T1000 (cell line): ENCODE data around the gene FLT1.

Experiments
- DNase-seq: peaks from one replicate; lab custom pipeline; 2025; ENCODE audit warnings: mixed read lengths; lab: John Stamatoyannopoulos, UW

FLT1 gene

GRCh38 chr13:28344163-28344562, 150.8 kb downstream of the FLT1 start:
- DNase-seq = no peak

GRCh38 chr13:28342251-28342650, 152.7 kb downstream of the FLT1 start:
- no peak for DNase-seq

DNA sequence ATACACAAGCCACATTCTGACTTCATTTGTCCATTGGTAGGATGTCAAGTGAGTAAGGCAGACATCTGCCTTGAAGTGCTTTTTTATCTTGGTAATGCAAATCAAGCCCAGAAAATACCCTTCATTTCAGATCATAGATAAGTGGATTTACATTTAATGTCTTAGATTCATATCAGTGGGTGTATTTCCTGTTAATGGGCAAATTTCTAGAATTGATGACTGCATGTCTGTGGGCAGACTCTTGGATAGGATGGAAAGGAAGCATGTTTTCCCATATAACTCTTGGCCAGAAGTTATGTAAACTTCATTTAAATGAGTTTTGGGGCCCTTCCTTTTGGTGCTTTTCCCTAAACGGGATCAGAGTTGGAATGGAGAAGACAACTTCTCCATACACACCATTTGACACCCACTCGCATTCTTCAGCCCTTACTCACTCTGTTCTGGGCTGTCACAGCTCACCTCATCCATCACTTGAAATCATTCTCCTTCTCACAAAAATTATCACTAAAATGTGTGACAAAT, 154.6 kb downstream of the FLT1 start:
- no peak for DNase-seq

GRCh38 chr13:28339419-28339818, 155.5 kb downstream of the FLT1 start:
- no peak for DNase-seq

DNA sequence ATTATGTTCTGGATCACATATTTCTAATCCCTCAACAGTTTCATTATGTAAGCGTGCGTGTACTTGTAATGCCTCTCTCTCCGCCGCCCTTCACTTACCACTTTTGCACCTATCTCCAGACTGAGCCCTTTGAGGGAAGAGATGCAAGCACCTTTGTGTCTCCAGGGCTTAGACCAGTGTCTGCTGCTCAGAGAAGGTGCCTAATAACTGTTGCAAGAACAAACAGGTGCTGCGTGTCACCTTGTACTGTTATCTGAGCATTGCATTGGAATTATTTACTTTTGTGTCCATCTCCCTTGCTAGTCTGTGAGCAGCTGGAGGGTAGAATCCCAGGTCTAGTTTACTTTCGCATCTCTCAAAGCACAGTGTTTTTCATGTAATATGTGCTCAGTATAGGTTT, 156.2 kb downstream of the FLT1 start:
- no peak for DNase-seq

DNA sequence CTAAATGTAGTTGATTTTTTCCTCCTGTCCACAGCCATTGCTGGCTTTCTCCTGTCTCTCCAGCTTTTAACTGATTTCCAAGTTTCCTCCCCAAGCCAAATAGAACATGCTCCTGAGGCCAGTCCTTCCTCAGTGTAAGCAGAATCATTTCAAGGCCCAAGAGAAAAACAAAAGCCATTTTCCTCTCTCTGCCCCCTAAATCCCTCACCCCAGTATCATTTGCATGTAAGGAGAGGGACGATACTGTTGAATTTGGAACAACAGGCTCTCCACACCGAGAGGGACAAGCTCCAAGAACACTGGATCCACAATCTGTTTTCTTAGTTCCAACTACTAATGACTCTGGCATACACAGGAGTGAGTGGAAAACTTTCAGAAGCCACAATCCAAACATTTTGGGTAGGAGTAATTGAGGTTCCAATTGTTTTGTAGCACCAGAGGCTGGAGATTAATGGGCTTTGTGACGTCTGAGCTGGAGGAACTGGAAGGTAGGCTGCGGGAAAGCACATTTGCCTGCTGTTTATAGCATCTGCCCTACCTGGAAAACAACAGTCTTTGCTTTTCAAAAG, 156.8 kb downstream of the FLT1 start:
- no peak for DNase-seq

DNA sequence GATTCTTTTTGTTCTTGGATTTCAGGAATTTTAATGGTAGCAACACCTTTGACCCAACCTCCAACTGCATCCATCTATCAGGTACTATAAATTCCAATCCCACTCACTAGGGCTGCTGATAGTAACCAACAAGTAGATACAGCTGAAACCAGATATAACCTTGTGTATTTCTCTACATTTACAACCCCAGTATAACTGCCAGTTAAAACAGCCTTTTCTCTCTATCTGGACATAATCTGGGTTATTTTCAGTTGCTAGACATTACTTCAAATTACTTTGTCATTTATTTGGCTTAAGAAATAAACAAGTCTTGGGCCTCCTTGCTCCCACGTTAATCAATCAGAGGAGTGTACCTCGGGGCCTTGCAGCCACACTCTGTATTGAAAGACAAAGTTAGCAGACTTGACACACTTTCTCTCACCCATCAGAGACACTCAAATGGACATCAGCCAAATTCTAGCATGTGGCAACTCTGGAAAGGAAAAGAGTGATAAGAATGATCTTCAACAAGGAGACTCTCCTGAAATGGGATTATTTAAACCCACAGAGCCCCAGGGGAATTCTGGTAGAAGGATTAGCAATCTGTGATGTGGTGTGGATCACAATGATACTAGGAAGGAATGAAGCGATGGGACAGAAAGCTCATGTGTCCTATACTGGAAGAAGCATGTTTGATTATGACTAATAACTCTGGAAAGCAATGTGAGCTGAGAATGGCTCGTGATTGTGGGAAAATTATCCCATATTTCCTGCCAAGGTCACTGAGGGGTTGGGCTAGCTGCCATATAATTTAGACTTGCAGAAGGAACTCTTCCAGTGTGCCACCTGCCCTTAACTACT, 157.5 kb downstream of the FLT1 start:
- DNase-seq = no peak

GRCh38 chr13:28336193-28336657, 158.7 kb downstream of the FLT1 start:
- DNase-seq = no peak

GRCh38 chr13:28333204-28333881, 161.6 kb downstream of the FLT1 start:
- no peak for DNase-seq

GRCh38 chr13:28329395-28330158, 165.4 kb downstream of the FLT1 start:
- no peak for DNase-seq

- DNase-seq = no peak
These were observed 166.7 kb downstream of the FLT1 start for GRCh38 chr13:28328271-28328607.

- no peak for DNase-seq
These were observed 167.3 kb downstream of the FLT1 start for GRCh38 chr13:28327373-28328270.

DNA sequence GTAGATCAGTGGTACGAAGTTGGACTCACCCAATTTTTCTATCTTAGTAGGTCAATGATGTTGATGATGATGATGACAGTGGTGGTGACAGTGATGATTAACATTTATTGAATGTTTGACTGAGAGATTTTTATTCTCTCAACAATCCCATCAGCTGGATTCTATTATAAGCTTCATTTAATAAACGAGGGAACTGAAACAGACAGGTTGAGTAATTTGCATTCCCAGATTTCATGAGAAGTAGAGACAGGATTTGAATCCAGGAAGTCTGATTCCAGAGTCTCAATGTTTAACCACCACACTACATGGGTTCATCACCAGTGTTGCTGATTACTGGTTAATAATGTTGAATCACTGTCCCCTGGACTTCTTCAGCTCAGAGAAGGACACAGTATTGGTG, 168.9 kb downstream of the FLT1 start:
- DNase-seq = no peak

DNA sequence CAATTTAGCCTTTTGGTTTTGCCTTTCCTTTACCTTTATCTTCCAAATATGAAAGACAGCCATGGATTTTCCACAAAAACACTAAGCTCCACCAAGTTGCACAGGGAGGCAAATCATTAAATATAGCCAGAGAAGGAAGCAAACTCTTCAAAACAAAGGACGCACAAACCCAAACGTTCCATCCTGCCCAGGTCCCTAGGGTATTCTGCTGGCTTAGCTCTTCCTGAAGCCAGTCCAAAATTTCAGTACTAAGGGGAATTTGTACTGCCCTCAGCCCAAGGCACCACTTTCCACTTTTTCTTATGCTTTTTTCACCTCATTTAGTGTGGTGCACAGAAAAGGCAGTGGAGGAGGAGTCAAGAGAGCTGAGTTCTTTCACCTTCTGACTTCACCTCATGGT, 169.9 kb downstream of the FLT1 start:
- no peak for DNase-seq

DNA sequence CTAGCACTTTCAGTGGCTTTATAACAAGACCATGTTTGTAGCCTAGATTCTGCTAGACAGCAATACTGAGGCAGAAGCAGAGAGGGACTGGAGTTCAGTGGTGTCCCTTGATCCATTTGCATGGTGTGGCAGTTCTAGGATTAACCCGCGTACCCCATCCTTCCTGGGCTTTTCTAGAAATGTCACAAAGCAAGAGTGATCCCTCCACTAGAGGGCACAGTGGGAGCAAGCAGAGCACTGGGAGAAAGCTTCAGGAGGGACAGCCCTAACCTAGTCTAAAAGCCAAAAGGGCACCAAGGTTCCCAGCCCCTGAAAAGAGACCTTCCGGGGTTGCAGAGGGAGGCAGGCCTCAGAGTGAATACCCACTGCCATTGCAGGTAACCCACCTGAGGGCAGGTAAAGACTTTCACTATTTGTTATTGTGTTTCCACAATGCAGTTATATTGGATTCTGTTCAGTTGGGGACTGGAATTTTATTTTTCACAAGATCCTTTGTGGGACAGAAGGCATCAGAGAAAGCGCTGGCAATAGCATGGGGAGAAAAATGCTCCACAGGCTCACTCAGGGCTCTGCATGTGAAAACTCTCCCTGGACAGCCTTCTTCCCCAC, 170.6 kb downstream of the FLT1 start:
- DNase-seq = peak; percentile 1

GRCh38 chr13:28322256-28322905, 172.5 kb downstream of the FLT1 start:
- DNase-seq = no peak

- DNase-seq = no peak
These were observed 173.2 kb downstream of the FLT1 start for GRCh38 chr13:28321756-28322155.

GRCh38 chr13:28320884-28321574, 173.9 kb downstream of the FLT1 start:
- DNase-seq = no peak

DNA sequence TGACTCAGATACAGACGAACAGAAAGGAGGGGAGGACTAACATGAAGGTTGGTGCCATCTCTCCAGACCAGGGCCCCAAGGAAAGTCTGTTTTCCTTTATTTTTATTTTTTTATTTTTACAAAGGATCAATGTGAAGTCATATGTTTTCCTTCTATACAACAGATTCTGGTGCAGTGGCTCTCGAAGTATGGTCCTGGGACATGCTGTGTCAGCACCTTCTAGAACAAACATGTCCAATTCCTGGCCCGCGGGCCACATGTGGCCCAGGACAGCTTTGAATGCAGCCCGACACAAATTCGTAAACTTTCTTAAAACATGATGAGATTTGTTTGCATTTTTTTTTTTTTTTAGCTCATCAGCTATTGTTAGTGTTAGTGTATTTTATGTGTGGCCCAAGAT, 174.7 kb downstream of the FLT1 start:
- DNase-seq = no peak

- DNase-seq = no peak
These were observed 175.4 kb downstream of the FLT1 start for GRCh38 chr13:28319528-28319927.
